Calu3 (cell line): ENCODE results near the gene HEATR5A. TPM values are rescaled to one million over a fixed set of nuclear protein-coding genes. Genes with fewer than 3 reads are reported as not detected.
"Not testable (repeated sequence)": the region's sequence is repeated elsewhere in the genome, so short reads cannot be mapped to it uniquely, and the experiment has no call there.

Experiments
- BruUV-seq: library from RNA; stranded (reverse); fragments of 400-500 nt; replicated peaks from 2 replicates; lab custom pipeline; 2021; lab: Mats Ljungman, UMichigan
- CTCF ChIA-PET: fragments of 300-600 bp; sonication (Branson Sonifier 250); formaldehyde crosslinking; loops from one replicate; lab custom pipeline; 2022; ENCODE audit warnings: antibody characterized with exemption; lab: Charles Lee
- DNase-seq: peaks from one replicate; pipeline ENCODE4 v3.0.0; 2022
- H3K27ac Mint-ChIP-seq: one replicate; pipeline ENCODE4 v1.8.0; 2022; ENCODE audit warnings: mixed read lengths; ENCODE audit not compliant: unreplicated experiment
- H3K27me3 Mint-ChIP-seq: one replicate; pipeline ENCODE4 v1.8.0; 2022; ENCODE audit warnings: mixed read lengths; ENCODE audit not compliant: unreplicated experiment
- H3K36me3 Mint-ChIP-seq: one replicate; pipeline ENCODE4 v1.8.0; 2022; ENCODE audit warnings: mild to moderate bottlenecking, moderate library complexity, mixed read lengths; ENCODE audit not compliant: insufficient read depth, unreplicated experiment
- H3K4me1 Mint-ChIP-seq: one replicate; pipeline ENCODE4 v1.8.0; 2022; ENCODE audit warnings: mild to moderate bottlenecking, low read depth, mixed read lengths; ENCODE audit not compliant: unreplicated experiment
- H3K4me3 Mint-ChIP-seq: one replicate; pipeline ENCODE4 v1.8.0; 2022; ENCODE audit warnings: mild to moderate bottlenecking, low read depth, moderate library complexity, mixed read lengths; ENCODE audit not compliant: unreplicated experiment
- H3K9me3 Mint-ChIP-seq: one replicate; pipeline ENCODE4 v1.8.0; 2022; ENCODE audit warnings: low read depth, mixed read lengths; ENCODE audit not compliant: unreplicated experiment
- intact Hi-C: fragments of 100-400 bp; cut with micrococcal nuclease; formaldehyde crosslinking; loops from one replicate; pipeline ENCODE4 v1.10.0; 2022; ENCODE audit not compliant: unreplicated experiment
- total RNA-seq: library from RNA; stranded (reverse); gene quantifications from 2 replicates; pipeline ENCODE4 v1.2.3, GENCODE V29; 2022
- TF ChIP-seq, protein P1 (sequence below): fragments of 200-600 bp; IDR thresholded peaks from one replicate; pipeline ENCODE4 v1.8.0; 2022; ENCODE audit warnings: antibody characterized with exemption; ENCODE audit not compliant: unreplicated experiment

The HEATR5A gene
- total RNA-seq, 1 experiment from 2014 or later, result 28.9 TPM

DNA sequence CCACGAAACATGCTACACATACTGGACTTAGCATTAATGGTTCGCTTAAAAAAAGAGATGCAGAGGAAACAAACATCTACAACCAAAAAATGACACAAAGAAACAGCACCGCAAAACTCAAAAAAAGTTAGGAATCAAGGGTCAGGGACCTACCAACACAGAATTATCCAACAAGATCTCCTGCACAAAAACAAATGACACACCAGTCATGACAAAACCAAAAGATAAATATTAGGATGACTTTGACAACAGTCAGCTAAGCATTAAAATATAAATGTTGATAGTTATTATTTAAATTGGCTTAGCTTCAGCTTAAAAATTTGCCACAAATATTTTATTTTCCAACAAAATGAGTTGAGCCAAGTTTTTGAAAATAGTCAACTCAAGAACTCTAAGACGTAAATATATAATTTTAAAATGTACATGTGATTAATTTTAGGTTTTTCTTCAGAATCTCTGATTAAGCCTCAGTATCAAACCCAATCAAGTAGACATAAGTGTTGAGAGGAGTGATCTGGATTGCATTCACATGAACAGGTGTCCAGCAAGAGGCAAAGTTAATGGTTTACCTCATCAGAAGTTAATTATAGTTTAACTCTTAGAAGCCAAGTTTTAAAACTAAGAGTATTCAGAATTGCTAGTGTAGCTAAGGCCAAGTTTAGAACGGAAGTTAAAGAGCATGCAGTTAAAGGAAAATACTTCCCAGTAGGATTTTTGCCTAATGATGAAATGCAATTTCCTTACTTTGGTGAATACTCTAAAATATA lies 79.9 kb downstream of the HEATR5A start:
- DNase-seq, result no peak
- Mint-ChIP-seq H3K4me1 (no peaks in the 10 kb centered on the region), H3K4me3 (no peak overlapping the region), H3K27me3 (no peaks in the 10 kb centered on the region), H3K9me3 (no peaks in the 10 kb centered on the region), H3K36me3 (no peaks in the 10 kb centered on the region), H3K27ac (no peak overlapping the region)
- intact Hi-C loops, result no loop called here
- CTCF ChIA-PET, result interaction anchor here (1.0 kb wide), 1 partner anchor 10 kb away, joined by 3 read pairs; no protein-coding TSS in a partner anchor
- TF ChIP-seq, protein P1, sequence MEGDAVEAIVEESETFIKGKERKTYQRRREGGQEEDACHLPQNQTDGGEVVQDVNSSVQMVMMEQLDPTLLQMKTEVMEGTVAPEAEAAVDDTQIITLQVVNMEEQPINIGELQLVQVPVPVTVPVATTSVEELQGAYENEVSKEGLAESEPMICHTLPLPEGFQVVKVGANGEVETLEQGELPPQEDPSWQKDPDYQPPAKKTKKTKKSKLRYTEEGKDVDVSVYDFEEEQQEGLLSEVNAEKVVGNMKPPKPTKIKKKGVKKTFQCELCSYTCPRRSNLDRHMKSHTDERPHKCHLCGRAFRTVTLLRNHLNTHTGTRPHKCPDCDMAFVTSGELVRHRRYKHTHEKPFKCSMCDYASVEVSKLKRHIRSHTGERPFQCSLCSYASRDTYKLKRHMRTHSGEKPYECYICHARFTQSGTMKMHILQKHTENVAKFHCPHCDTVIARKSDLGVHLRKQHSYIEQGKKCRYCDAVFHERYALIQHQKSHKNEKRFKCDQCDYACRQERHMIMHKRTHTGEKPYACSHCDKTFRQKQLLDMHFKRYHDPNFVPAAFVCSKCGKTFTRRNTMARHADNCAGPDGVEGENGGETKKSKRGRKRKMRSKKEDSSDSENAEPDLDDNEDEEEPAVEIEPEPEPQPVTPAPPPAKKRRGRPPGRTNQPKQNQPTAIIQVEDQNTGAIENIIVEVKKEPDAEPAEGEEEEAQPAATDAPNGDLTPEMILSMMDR, result no peak
- no TSS peak for BruUV-seq

DNA sequence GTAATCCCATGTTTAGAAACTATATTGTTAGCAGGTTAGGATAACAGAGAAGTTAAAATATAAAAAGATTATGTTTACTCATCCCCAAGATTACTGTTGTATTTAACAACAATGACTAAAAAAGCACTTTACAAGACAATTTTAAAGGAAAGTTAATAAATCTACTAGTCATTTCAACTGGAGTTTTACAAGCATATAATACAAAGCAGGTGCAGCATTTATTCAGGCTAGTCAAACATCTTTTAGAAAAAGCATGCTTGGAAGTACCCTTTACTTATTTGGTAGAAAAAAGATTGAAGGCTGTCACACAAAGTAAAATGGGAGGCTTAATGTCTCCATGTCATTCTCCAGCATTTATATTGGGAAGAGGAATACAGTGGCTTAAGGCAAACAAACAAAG lies 80.6 kb downstream of the HEATR5A start:
- Mint-ChIP-seq H3K4me1 (no peaks in the 10 kb centered on the region), H3K27me3 (no peaks in the 10 kb centered on the region), H3K4me3 (no peak overlapping the region), H3K27ac (no peak overlapping the region), H3K36me3 (no peaks in the 10 kb centered on the region), H3K9me3 (no peaks in the 10 kb centered on the region)
- intact Hi-C loops, result no loop called here
- TF ChIP-seq, protein P1, result no peak
- no peak for DNase-seq
- no TSS peak for BruUV-seq
- CTCF ChIA-PET, result no interaction called here

DNA sequence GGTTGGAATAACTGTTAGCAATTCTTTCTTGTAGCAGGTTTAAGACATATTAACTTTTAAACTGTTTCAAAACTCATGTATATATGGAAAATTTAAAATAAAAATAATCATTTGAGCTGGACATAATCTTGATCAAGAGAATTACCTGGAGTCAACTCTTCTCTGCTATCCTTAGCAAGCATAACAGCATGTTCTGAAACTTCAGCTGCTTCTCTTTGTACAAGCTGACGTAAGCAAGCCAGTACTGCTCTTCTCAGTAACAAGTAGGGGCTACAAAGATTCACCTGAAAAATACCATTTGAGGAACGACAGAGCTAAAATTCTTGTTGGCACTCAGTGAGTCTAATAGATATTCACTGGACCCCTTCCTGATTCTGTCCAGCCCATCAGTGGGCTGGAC lies 83.0 kb downstream of the HEATR5A start:
- H3K4me3 Mint-ChIP-seq, result no peak overlapping the region
- TF ChIP-seq, protein P1, result no peak
- H3K9me3 Mint-ChIP-seq, result no peaks in the 10 kb centered on the region
- no peak for DNase-seq
- CTCF ChIA-PET, result interaction anchor here (1.4 kb wide), 1 partner anchor 129 kb away, joined by 3 read pairs; no protein-coding TSS in a partner anchor
- no TSS peak for BruUV-seq
- intact Hi-C loops, result no loop called here
- no peaks in the 10 kb centered on the region for H3K27me3 Mint-ChIP-seq
- no peaks in the 10 kb centered on the region for H3K36me3 Mint-ChIP-seq
- no peak overlapping the region for H3K27ac Mint-ChIP-seq
- H3K4me1 Mint-ChIP-seq, result no peaks in the 10 kb centered on the region

DNA sequence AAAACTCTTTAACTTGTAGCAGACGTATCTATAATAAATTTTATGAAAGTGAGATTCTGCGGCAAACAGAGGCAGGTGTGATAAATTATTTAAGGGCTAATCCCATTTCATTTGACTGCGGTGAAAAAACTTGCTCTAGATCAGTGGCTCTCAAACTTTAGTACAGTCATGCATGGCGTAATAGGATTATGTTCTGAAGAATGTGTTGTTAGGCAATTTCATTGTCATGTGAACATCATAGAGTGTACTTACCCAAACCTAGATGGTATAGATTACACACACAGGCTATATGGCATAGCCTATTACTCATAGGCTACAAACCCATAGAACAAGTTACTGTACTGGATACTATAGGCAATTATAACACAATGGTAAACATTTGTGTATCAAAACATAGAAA lies 83.7 kb downstream of the HEATR5A start:
- TF ChIP-seq, protein P1, result no peak
- CTCF ChIA-PET, result interaction anchor here (1.4 kb wide), 1 partner anchor 129 kb away, joined by 3 read pairs; no protein-coding TSS in a partner anchor
- BruUV-seq, result no TSS peak
- Mint-ChIP-seq H3K9me3 (no peaks in the 10 kb centered on the region), H3K27me3 (no peaks in the 10 kb centered on the region), H3K27ac (no peak overlapping the region), H3K4me1 (no peaks in the 10 kb centered on the region), H3K36me3 (no peaks in the 10 kb centered on the region), H3K4me3 (no peak overlapping the region)
- no peak for DNase-seq
- intact Hi-C loops, result no loop called here

DNA sequence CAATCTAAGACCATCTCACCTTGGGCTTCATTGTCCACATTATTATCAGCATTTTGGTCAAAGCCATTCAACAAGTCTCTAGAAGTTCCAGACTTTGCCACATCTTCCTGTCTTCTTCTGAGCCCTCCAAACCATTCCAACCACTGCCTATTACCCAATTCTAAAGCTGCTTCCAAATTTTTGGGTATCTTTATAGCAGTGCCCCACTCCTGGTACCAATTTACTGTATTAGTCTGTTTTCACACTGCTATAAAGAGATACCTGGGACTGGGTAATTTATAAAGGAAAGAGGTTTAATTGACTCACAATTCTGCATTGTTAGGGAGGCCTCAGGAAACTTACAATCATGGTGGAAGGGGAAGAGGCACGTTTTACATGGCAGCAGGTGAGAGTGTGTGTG lies 89.0 kb downstream of the HEATR5A start:
- intact Hi-C loops, DNase-seq, H3K27me3 Mint-ChIP-seq, H3K4me1 Mint-ChIP-seq, H3K36me3 Mint-ChIP-seq, H3K9me3 Mint-ChIP-seq, CTCF ChIA-PET, H3K4me3 Mint-ChIP-seq, H3K27ac Mint-ChIP-seq, BruUV-seq: not testable (repeated sequence)

DNA sequence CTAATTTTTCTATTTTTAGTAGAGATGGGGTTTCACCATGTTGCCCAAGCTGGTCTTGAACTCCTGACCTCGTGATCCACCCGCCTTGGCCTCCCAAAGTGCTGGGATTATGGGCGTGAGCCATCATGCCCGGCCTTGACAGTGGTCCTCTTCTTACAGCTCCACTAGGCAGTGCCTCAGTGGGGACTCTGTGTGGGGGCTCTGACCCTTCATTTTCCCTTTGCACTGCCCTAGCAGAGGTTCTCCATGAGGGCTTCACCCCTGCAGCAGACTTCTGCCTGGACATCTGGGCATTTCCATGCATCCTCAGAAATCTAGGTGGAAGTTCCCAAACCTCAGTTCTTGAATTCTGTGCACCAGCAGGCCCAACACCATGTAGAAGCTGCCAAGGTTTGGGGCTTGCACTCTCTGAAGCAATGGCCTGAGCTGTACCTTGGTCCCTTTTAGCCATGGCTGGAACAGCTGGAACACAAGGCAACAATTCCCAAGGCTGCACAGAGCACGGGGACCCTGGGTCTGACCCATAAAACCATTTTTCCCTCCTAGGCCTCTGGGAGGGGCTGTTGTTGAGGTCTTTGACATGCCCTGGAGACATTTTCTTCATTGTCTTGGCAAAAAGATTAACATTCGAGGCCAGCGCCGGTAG lies 90.4 kb downstream of the HEATR5A start:
- intact Hi-C loops, result loop anchor here (10.0 kb wide), 1 partner anchor 125 kb away; the partner anchor contains the start of gene HECTD1
- not testable (repeated sequence) for DNase-seq, BruUV-seq

More for the DNA sequence above, 90.4 kb downstream of the HEATR5A start:
- H3K27ac Mint-ChIP-seq, H3K4me1 Mint-ChIP-seq, CTCF ChIA-PET, H3K27me3 Mint-ChIP-seq, H3K9me3 Mint-ChIP-seq, H3K4me3 Mint-ChIP-seq, H3K36me3 Mint-ChIP-seq: not testable (repeated sequence)
